SKM-1 (cell line): Measurements from ENCODE around the gene DNAJC5.
"Not testable (repeated sequence)": the region's sequence is repeated elsewhere in the genome, so short reads cannot be mapped to it uniquely, and the experiment has no call there.

ENCODE experiments used
- DNase-seq: peaks from one replicate; lab custom pipeline; 2025; ENCODE audit not compliant: unreplicated experiment; lab: John Stamatoyannopoulos, UW

Gene DNAJC5

DNA sequence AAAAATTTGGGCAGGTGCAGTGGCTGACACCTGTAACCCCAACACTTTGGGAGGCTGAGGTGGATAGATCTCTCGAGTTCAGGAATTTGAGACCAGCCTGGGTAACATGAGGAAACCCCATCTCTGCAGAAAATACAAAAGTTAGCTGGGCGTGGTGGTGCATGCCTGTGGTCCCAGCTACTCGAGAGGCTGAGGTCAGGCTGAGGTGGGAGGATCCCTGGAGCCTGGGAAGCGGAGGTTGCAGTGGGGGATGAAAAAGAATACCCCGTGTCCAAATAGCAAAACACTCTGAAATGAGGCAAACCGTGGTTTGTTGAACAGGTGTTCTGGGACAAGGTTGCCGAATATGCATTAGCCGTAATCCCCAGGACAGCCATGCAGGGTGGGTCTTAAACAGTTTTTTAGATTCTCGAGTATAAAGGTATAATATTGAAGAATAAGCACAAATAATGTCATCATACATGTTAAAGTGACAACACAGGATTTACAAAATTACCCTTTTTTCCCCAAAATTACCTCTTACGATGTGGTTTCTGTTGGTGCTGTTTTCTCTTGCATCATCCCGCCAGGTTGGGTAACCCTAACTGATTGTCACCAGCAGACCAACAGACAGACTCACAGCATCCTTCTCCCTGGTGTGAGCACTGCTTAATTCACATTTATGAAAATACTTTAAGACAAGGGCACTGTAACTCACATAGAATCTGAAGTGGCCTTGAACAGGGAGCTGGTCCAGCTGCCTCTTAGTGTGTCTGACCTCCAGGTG is 9.1 kb downstream of the DNAJC5 start:
- DNase-seq = peak; percentile 55

DNA sequence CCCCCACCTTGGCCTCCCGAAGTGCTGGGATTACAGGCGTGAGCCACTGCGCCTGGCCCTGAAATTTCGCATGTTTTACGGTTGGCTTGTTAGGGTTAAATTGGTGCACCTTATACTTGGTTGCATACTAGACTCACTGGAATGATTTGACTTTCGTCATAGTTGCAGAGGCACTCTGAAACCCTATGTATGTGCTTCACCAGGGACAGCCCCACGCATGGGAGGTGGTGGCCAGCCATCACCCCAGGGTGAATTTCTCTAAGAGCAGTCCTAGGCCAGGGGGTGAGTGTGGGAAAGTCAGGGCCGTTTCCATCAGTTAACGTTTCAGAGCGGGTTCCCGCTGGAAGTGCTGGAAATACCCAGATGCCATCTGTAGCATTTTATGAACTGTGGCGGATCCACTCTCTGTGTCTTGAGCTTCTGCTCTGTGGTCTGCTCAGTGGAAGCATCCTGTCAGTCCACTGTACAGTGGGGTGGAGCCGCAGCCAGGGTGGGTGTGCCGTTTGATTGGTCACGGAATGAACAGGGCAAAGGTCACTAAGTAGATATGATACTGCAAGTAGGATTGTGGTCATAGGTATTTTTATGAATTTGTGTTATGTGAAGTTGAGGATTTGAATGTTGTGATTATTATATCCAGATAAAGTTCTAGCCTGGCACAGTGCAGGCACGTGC is 13.2 kb downstream of the DNAJC5 start:
- DNase-seq = no peak

DNA sequence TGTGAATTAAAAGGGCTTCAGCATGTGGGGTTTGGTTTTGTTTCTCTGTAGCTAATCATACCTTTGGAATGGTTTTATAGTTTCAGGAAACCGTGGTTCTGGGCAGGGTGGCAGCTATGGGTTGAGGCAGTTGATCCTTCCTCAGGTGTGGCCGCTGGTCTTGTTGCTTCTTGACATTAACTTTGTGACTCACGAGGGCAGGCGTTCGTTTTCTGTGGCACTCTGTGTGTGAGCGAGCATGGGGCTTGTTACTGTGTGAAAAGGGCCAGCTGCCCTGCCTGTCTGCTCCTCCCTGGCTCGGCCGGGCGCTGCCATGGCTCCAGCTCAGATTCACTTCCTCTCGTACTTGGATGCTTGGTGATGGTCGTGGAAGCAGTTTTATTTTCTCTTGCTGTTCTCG is 16.2 kb downstream of the DNAJC5 start:
- DNase-seq = no peak

DNA sequence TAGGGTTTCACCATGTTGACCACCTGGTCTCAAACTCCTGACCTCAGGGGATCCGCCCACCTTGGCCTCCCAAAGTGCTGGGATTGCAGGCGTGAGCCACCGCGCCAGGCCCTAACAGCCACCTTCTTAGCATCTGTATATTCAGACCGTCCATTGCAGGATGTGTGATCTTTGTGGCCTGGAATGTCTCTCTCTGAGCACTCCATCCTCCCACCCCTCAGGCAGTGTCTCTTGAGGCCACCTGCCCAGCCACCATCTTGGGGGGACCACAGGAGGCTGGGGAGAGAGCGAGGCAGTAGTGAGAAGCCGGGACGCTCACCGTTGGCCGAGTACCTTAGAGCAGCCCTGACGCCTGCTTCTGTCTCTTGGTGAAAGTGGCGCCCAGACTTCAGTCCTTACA is 18.8 kb downstream of the DNAJC5 start:
- DNase-seq = no peak

DNA sequence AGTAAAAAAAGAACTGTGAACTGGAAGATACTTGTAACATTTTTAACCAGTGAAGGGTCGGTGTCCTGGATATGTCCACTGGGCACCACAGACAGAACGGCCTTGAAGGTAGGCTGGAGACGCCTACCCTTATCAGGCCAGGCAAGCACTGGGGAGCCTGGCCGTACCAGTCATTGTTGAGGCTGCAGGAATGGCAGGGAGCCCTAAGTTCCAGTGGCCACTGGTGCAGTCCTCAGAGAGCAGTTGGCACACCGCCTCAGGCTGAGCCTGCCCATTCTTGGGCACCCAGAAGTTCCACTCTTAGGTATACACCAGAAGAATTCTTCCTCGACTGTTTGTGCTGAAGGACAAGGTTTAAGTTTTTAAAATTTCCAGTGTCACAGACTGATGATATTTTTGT is 20.5 kb downstream of the DNAJC5 start:
- no peak for DNase-seq

DNA sequence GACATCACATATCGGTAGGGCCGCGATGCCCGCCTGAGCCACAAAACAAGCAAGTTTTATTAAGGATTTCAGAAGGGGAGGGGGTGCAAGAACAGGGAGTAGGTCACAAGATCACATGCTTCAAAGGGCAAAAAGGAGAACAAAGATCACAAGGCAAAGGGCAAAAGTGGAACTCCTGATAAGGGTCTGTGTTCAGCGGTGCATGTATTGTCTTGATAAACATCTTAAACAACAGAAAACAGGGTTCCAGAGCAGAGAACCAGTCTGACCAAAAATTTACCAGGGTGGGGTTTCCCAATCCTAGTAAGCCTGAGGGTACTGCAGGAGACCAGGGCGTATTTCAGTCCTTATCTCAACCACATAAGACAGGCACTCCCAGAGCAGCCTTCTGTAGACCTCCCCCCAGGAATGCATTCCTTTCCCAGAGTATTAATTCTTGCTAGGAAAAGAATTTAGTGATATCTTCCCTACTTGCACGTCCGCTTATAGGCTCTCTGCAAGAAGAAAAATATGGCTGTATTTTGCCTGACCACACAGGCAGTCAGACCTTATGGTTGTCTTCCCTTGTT is 21.5 kb downstream of the DNAJC5 start:
- DNase-seq = not testable (repeated sequence)

DNA sequence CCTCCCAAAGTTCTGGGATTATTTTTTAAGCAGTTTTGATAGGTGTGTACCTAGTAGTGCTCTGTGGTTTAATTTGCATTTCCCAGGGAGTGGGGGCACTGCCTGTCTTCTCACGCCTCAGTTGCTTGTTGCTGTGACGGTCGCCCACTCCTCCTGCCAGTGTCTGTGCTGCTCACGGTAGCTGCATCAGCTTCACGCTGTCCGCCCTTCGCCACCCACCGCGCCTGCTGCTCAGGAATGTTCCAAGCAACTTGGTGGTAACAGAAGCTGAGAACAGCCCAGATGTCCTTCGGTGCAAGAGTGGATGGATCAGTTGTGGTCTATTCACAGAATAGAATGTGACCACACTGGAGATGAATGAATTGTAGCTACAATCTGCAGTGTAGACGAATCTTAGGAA is 22.9 kb downstream of the DNAJC5 start:
- no peak for DNase-seq

DNA sequence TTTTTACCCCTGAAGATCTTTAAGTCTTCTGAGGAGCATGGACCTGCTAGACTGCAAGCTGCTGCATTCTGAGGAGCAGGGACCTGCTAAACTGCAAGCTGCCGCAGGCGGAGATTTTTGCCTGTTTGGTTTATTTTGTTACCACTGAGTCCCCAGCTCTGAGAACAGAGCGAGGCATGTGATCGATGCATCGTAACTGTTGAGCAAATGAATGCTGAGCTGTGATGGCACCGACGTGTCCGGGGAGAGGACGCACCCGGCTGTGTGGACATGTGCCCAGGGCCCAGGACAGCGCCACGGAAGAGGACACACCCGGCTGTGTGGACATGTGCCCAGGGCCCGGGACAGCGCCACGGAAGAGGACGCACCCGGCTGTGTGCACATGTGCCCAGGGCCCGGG is 24.2 kb downstream of the DNAJC5 start:
- no peak for DNase-seq

DNA sequence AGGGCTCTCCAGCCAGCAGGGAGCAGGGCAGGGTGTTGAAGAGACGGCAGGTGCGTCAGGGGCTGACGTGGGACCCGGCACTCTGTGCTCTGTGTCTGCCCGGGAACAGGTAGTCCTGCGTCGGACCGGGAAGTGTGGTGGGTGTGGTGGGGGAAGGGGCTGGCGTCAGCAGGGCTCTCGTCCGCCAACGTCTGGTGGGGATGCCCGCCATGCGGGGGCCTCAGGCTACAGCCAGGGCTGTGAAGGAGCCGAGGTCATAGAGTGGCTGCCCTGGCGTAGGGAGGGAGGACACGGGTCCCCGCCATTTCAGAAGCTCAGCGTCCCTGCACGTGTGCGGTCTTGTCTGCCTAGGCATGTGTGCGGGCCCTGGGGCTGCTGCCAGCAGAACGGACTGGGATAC is 25.3 kb downstream of the DNAJC5 start:
- DNase-seq = no peak

DNA sequence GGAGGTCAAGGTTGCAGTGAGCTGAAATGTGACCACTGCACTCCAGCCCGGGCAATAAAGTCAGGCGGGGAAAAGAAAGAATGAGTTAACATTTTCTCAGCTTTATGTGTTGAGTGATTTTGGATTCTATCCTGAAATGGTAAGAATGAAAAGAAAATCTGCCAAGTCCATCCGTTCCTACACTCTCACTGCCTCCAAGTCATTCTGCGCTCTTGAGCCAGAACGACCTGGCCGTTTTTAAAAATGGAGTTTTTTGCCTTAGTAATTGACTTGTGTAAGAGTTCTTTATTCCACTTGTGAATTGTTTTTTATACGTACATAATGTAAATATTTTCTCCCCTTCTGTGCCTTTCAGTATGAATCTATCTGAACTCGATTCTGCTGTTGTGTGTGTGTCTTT is 28.7 kb downstream of the DNAJC5 start:
- no peak for DNase-seq

DNA sequence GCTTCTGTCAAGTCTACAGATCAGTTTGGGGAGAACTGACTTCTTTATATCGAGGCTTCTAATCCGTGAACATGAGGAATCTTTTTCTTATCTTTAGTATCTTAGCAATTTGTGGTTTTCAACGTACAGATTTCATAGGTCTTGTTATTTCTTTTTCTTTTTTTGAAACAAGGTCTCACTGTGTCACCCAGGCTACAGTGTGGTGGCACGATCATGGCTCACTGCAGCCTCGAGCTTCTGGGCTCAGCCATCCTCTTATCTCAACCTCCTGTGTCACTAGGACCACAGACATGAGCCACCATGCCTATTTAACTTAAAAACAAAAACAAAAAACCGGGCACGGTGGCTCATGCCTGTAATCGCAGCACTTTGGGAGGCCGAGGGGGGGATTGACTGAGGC is 29.3 kb downstream of the DNAJC5 start:
- no peak for DNase-seq

DNA sequence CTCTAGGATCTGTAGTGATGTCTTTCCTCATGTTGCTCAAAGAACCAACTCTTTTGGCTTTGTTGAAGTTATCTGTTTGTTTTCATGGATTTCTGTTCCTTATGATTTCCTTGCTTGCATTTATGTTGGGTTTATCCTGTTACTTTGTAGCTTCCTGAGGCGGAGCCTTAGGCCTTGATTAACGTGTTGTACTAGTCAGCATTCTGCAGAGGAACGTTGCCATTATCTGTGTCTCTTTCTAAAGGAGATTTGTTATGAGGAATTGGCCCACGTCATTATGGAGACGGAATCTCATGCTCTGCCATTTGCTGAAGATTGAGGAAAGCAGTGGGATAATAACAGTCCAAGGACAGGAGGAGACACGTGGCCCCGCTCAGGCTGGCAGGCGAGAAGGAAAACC is 31.4 kb downstream of the DNAJC5 start:
- DNase-seq = no peak

DNA sequence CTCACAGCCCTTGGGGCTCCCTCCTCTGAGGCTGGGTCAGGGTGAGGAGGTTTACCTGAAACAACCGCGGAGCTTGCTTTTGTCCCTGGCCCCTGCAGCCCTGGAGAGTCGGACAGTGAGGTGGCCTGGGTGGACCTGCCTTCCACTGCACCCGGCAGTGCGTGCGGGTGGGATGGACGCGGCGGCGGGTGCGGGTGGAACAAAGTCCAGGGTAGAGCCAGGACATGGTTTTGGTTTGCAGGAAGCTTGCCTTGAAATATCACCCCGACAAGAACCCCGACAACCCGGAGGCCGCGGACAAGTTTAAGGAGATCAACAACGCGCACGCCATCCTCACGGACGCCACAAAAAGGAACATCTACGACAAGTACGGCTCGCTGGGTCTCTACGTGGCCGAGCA is 34.1 kb downstream of the DNAJC5 start:
- DNase-seq = no peak

DNA sequence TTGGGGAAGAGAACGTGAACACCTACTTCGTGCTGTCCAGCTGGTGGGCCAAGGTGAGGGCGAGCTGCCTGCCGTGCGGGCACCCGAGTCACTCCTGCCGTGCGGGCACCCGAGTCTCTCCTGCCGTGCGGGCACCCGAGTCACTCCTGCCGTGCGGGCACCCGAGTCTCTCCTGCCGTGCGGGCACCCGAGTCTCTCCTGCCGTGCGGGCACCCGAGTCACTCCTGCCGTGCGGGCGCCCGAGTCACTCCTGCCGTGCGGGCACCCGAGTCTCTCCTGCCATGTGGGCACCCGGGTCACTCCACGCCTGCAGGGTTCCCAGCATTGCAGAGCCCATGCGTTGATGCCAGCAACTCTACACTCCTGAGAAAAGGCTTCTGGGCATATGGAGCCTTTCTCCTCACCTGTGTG is 34.6 kb downstream of the DNAJC5 start:
- DNase-seq = not testable (repeated sequence)

DNA sequence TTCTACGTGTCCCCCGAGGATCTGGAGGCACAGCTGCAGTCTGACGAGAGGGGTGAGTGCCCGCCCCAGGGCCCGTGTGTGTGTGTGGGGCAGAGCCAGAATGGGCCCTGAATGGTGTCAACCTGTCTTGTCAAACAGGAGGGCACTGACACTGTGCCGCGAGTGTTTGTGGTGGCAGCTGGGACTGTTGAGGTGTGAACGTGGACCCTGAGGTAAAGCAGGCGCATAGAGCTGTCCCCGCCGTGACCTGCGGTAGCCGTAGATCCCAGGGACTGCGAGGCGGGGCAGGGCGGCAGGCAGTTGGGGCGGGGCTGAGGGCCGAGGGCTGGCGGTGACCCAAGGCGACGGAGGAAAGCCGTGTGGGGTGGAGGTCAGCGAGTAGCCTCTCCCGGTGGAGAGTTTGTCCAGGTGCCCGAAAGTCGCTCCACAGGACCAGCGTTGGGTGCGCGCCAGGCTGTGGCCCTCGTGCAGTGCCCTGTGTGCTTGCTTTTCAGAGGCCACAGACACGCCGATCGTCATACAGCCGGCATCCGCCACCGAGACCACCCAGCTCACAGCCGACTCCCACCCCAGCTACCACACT is 36.1 kb downstream of the DNAJC5 start:
- DNase-seq = no peak

DNA sequence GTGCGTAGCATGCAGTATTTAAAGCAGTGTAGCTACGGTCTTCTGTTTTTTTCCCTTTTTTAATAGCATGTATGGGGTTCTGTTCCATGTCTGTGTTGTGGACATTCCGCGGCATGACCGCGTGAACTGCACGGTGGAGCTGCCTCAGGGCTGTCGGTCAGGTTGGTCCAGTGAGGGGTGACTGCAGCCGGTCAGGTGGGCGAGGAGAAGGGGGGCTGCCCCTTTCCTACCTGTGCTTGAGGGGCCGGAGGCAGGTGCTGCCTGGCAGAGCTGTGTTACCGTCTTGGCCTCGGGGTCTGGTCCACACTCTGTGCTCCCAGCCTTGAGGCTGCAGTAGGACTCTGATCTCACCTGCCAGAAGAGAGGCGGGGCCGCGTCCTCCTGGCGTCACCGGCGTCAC is 36.8 kb downstream of the DNAJC5 start:
- no peak for DNase-seq

DNA sequence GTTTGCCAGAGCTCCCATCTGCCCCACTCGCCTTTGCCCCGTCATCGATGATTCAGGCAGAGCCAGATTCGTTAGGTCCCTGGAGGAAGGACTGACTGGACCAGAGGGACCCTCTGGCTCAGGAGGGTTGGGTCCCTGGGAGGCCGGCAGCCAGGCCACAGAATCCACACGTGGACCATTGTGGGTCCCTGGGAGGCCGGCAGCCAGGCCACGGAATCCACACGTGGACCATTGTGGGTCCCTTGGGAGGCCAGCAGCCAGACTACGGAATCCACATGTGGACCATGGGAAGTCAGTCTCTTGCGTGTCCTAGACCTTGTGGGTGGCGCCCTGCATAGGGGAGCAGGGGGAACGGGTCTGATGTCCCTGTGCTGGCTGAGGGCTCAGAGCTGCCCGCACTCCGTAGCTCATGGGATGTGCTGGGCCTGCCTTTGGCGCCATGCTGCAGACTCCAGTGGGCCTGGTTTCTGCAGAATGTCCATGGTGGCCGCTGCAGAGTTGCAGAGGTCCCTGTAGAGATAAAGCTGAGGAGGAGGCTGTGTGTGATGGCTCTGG is 37.8 kb downstream of the DNAJC5 start:
- no peak for DNase-seq

DNA sequence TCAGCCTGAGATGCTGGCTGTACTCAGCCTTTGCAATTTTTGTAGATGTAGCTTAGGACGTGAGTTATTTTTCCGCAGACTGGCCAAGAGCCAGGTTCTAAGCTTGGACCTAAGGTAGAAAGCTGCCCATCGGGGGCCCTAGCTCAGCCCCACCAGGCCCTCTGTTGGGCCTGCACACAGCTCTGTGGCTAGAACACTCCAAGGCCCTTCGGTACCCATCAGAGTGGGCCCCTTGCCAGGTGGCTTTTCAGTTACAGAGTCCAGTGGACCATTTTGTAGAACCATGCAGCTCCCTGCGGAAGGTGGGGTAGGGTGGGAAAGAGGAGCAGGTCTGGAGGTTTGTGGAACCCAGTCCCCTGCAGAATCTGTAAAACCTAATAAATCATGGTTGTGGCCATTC is 38.7 kb downstream of the DNAJC5 start:
- DNase-seq = no peak

DNA sequence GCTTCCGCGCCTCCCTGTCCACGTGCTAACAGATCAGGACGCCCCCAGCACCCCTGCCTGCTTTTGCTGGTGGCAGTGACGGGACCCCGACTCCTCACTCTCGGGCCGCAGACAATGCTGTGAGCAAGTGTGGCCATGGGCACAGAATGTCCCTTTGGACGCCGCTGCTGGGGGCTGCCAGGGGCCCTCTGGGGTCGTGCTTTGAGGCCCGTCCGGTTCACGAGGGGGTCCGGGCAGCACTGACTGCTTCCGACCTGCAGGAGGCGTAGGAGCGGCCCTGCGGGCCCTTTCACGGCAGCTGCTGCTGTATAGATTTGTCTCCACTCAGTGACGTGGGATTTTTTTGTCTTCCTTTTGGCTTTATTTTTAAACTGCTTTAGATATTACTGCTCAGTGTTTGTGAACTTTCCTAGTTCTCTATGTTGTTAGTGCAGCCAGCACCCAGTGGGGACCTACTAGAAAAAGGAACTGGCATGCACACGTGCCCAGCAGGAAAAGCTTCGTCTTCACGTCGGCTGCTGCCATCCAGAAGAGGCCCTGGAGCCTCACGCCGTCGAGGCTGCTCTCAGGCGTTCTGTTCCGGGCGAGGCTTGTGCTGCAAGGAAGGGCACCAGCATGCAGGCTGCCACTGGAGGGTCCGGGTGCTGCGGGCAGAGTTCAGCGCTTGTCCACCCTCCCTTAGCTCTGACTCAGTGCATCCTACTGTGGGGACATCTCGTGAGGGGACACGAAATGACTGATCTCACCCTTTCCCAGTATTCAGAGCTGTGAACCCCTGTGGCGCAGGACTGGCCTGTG is 39.5 kb downstream of the DNAJC5 start:
- no peak for DNase-seq

DNA sequence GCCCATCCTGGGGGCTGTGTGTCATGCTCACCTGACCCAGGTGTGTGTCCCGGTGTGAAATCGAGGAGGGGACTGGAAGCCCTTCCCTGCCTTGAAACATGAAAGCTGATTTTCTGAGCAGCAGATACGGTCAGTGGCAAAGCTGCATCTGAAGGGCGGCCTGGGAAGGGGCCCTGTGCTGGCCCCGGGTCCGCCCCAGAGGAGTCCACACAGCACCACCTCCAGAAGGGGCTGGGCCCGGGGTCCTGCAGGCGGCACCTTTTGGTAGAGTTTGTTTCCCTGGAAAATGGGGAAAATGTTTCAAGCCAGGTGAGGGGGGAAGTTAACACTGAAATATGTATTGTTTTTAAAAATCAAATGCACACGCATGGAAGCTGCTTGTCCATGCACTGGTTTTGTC is 40.5 kb downstream of the DNAJC5 start:
- no peak for DNase-seq

DNA sequence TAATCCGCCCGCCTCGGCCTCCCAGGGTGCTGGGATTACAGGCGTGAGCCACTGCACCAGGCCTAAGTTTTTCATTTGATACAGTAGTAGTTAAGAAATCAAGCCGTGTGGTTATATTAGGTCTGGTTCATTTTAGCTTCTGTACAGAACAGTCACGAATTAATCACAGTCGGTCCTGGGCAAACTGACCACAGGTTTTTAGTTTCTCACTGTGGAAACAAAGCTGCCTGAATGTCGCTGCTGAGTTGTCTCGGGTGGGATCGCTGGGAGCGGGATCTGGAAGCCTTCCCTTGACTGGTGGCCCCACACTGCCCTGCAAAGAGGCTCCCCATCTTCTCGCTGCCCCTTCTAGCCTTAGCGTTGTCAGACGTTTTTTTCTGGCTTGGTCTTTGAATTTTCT is 42.7 kb downstream of the DNAJC5 start:
- DNase-seq = no peak
